ENCODE measurements around the gene UNK.
A peak's percentile ranks its signal among the peaks of the same experiment; 100 is the strongest.
"Not testable (repeated sequence)": the region's sequence is repeated elsewhere in the genome, so short reads cannot be mapped to it uniquely, and the experiment has no call there.

UNK gene

GRCh38 chr17:75774991-75775668 is 9.5 kb upstream of the UNK start:
- no peak overlapping the region for H3K4me3 ChIP-seq (ENCODE audit: low read depth, low read length)
- no peaks in the 10 kb centered on the region for H3K9me3 ChIP-seq (ENCODE audit: severe bottlenecking)
- TF ChIP-seq, protein P1, sequence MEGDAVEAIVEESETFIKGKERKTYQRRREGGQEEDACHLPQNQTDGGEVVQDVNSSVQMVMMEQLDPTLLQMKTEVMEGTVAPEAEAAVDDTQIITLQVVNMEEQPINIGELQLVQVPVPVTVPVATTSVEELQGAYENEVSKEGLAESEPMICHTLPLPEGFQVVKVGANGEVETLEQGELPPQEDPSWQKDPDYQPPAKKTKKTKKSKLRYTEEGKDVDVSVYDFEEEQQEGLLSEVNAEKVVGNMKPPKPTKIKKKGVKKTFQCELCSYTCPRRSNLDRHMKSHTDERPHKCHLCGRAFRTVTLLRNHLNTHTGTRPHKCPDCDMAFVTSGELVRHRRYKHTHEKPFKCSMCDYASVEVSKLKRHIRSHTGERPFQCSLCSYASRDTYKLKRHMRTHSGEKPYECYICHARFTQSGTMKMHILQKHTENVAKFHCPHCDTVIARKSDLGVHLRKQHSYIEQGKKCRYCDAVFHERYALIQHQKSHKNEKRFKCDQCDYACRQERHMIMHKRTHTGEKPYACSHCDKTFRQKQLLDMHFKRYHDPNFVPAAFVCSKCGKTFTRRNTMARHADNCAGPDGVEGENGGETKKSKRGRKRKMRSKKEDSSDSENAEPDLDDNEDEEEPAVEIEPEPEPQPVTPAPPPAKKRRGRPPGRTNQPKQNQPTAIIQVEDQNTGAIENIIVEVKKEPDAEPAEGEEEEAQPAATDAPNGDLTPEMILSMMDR (IDR thresholded peaks at IDR 0.05; ENCODE audit: low read depth, low read length): no peak
- DNase-seq: no peak
- H3K36me3 ChIP-seq: peaks cover 54% of the 10 kb centered on the region
- peak overlapping the region; percentile 18 for H3K27ac ChIP-seq
- H3K27me3 ChIP-seq (ENCODE audit: insufficient read depth, low read depth, severe bottlenecking): no peaks in the 10 kb centered on the region

DNA sequence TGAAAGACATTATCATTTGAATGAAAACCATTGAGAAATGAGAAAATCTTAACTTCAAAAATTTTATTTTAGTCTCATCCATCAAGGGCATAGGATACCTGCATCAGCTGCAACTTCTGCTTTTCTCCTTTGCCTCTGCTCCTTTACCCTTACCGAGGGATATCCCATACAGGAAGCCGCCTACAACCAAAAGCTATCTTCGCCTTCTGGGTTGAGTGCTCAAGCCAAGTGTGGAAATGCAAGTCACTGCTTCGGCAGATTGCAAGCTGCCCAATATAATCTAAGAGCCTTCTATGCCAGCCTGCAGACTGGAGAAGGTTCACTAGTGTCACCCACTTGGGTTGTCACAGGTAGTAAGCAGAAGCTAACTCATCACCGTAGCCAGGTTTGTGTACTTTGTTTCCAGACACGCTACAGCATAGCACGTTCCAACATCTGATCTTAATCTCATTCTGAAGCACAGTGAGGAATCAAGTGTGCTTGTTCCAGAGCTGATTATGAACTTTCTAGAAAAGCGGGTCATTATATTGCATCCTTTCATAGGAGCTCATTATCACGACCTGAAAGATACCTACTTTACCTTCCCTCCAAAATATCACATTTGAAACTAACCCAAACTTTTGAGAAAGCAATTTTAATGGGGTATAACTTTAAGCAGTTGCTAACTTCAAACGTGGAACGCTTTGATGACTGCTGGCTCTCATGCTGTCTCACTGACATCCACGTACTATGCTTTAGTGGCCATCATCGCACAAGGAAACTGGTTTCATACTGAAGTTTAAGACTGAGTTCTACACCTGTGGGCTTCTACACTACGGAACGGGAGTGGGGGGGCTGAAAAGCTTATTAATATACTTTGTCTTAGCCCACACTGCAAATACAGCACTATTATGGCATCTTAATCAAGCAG is 8.0 kb upstream of the UNK start:
- peaks cover 54% of the 10 kb centered on the region for H3K36me3 ChIP-seq
- H3K9me3 ChIP-seq (ENCODE audit: severe bottlenecking): no peaks in the 10 kb centered on the region
- no peak overlapping the region for H3K4me3 ChIP-seq (ENCODE audit: low read depth, low read length)
- peak overlapping the region; percentile 1; the same call in 1 of the 2 replicates for H3K27ac ChIP-seq
- DNase-seq: no peak
- no peaks in the 10 kb centered on the region for H3K27me3 ChIP-seq (ENCODE audit: insufficient read depth, low read depth, severe bottlenecking)
- TF ChIP-seq, protein P1 (IDR thresholded peaks at IDR 0.05; ENCODE audit: low read depth, low read length): no peak

DNA sequence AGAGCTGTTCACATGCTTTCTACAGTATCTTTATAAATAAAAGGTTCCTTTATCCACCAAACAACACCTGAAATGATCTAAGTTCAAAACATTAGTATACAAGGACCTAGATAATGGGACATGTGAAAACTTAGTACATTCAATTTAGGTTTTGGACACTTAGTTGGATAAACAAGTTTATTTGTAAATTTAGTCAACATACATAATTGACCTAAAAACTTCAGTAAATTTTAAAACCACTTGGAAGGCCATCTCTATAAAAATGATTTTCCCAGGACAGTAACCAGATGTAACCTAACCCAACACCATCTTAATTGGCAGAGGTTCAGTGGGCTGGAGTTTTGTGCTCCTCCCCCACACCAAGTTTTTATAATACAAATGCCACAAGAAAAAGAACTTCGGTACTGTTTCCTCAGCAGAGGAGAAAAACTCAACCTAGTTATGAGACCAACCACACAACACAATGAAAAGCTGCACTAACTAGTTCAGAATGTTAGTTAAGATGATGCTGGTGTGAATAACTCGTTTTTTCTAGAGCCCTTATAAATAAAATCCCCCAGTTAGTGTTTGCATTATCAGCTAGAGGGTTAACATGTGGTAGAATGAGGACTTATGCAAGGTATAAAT is 7.2 kb upstream of the UNK start:
- H3K27me3 ChIP-seq (ENCODE audit: insufficient read depth, low read depth, severe bottlenecking): no peaks in the 10 kb centered on the region
- TF ChIP-seq, protein P1 (IDR thresholded peaks at IDR 0.05; ENCODE audit: low read depth, low read length): no peak
- H3K36me3 ChIP-seq: peaks cover 54% of the 10 kb centered on the region
- peak overlapping the region; percentile 97 for H3K4me3 ChIP-seq (ENCODE audit: low read depth, low read length)
- H3K27ac ChIP-seq: no peak overlapping the region
- no peak for DNase-seq
- no peaks in the 10 kb centered on the region for H3K9me3 ChIP-seq (ENCODE audit: severe bottlenecking)

DNA sequence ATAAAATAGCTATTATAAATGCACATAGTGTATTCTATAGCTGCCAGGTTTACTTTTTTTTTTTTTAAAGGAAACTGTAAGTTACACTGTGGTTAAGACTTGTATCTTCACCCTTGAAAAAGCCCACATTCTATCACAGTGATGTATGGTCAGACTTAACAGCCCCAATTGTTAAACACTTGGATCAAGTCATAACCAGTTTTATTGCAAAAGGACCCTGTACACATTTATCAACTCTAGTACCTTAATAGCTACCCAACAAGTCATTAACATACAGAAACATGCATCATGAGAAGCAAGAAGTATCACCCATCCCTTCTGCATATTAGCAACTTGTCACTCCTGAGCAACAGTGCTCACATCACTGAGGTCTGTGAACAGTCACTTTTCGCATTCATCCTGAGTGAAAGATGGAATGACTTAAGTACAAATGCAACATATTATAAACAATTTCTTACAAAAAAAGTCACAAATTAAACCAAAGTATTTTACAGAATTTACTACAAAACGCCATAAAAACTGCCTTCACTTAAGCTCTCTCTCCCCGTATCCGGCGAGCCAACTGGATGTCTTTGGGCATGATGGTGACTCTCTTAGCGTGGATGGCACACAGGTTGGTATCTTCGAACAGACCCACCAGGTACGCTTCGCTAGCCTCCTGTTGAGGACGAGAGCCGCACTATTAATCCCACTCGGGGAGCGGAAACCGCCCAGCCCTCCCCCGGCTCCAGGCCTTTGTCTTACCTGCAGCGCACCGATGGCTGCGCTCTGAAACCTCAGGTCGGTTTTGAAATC is 6.3 kb upstream of the UNK start:
- H3K27ac ChIP-seq: peak overlapping the region; percentile 98
- not testable (repeated sequence) for H3K27me3 ChIP-seq (ENCODE audit: insufficient read depth, low read depth, severe bottlenecking); H3K9me3 ChIP-seq (ENCODE audit: severe bottlenecking); DNase-seq
- H3K4me3 ChIP-seq (ENCODE audit: low read depth, low read length): peak overlapping the region; percentile 97
- peaks cover 54% of the 10 kb centered on the region for H3K36me3 ChIP-seq

GRCh38 chr17:75778861-75779249 is 5.8 kb upstream of the UNK start:
- H3K4me3 ChIP-seq (ENCODE audit: low read depth, low read length): peak overlapping the region; percentile 97
- H3K9me3 ChIP-seq (ENCODE audit: severe bottlenecking): no peaks in the 10 kb centered on the region
- H3K27ac ChIP-seq: peak overlapping the region; percentile 98
- no peak for DNase-seq
- peaks cover 54% of the 10 kb centered on the region for H3K36me3 ChIP-seq
- TF ChIP-seq, protein P1 (IDR thresholded peaks at IDR 0.05; ENCODE audit: low read depth, low read length): peak; percentile 85
- H3K27me3 ChIP-seq (ENCODE audit: insufficient read depth, low read depth, severe bottlenecking): no peaks in the 10 kb centered on the region

Data from WERI-Rb-1 (cell line).